HG03095 (cell line): ENCODE results near the gene CCDC77.

ENCODE experiments used
- ATAC-seq: cut with Tn5 transposase; IDR thresholded peaks from one replicate; pipeline ENCODE4 v1.9.1; 2021; ENCODE audit warnings: moderate library complexity; ENCODE audit not compliant: unreplicated experiment

Gene CCDC77

GRCh38 chr12:450438-450837 is 49.0 kb downstream of the CCDC77 start:
- ATAC-seq = no peak

GRCh38 chr12:452667-453210 is 51.3 kb downstream of the CCDC77 start:
- ATAC-seq = no peak

GRCh38 chr12:454833-455232 is 53.4 kb downstream of the CCDC77 start:
- ATAC-seq = no peak

- ATAC-seq = no peak
These were observed 54.4 kb downstream of the CCDC77 start for GRCh38 chr12:455821-456220.

GRCh38 chr12:457676-458075 is 56.2 kb downstream of the CCDC77 start:
- no peak for ATAC-seq

- no peak for ATAC-seq
These were observed 57.6 kb downstream of the CCDC77 start for GRCh38 chr12:459050-459429.

GRCh38 chr12:459430-460258 is 58.2 kb downstream of the CCDC77 start, which contains the start of gene B4GALNT3:
B4GALNT3 (plus strand) TSS chr12:459939; CDS start chr12:460377, 438 bp downstream.
- ATAC-seq = no peak

- ATAC-seq = no peak
These were observed 59.1 kb downstream of the CCDC77 start for GRCh38 chr12:460261-461230.

GRCh38 chr12:461425-461824 is 60.0 kb downstream of the CCDC77 start:
- ATAC-seq = no peak

- ATAC-seq = no peak
These were observed 61.7 kb downstream of the CCDC77 start for GRCh38 chr12:462936-463705.

- ATAC-seq = no peak
These were observed 63.2 kb downstream of the CCDC77 start for GRCh38 chr12:464484-465267.

GRCh38 chr12:466039-466438 is 64.6 kb downstream of the CCDC77 start:
- no peak for ATAC-seq

- no peak for ATAC-seq
These were observed 65.3 kb downstream of the CCDC77 start for GRCh38 chr12:466762-467161.

GRCh38 chr12:467591-467990 is 66.1 kb downstream of the CCDC77 start:
- ATAC-seq = no peak

- no peak for ATAC-seq
These were observed 67.4 kb downstream of the CCDC77 start for GRCh38 chr12:468671-469389.

GRCh38 chr12:470133-470532 is 68.7 kb downstream of the CCDC77 start:
- no peak for ATAC-seq

- no peak for ATAC-seq
These were observed 71.8 kb downstream of the CCDC77 start for GRCh38 chr12:473198-473597.

GRCh38 chr12:473863-474577 is 72.6 kb downstream of the CCDC77 start:
- no peak for ATAC-seq

GRCh38 chr12:475286-475685 is 73.8 kb downstream of the CCDC77 start:
- no peak for ATAC-seq
